Neural cell (in vitro differentiated cells): Measurements from ENCODE around the gene ERCC5. TPM values are rescaled to one million over a fixed set of nuclear protein-coding genes. Genes with fewer than 3 reads are reported as not detected.

Experiments
- H2AFZ ChIP-seq: fragments of 200-600, 300-800 bp; sonication (generic), shearing (Covaris generic); 2 replicates; pipeline ENCODE4 v1.6.0; 2014; ENCODE audit warnings: low read depth, mild to moderate bottlenecking, antibody characterized with exemption, low read length, moderate library complexity
- H3F3A ChIP-seq: fragments of 200-600 bp; shearing (Covaris generic); 2 replicates; pipeline ENCODE4 v1.6.1; 2016; ENCODE audit warnings: mild to moderate bottlenecking, moderate library complexity, mixed read lengths, antibody characterized with exemption, low read length; ENCODE audit not compliant: insufficient read depth, poor library complexity, severe bottlenecking
- H3K27ac ChIP-seq: fragments of 200-600, 300-800 bp; sonication (generic), shearing (Covaris generic); 2 replicates; pipeline ENCODE4 v1.5.1; 2014; ENCODE audit warnings: mild to moderate bottlenecking, low read length, moderate library complexity
- H3K27me3 ChIP-seq: fragments of 300-800, 200-600 bp; sonication (generic), shearing (Covaris generic); 2 replicates; pipeline ENCODE4 v1.6.0; 2014; ENCODE audit warnings: mild to moderate bottlenecking, low read depth, low read length, moderate library complexity; ENCODE audit not compliant: insufficient read depth
- H3K36me3 ChIP-seq: fragments of 300-800, 200-600 bp; sonication (generic), shearing (Covaris generic); 2 replicates; pipeline ENCODE4 v1.5.1; 2014; ENCODE audit warnings: mild to moderate bottlenecking, antibody characterized with exemption, low read length, moderate library complexity; ENCODE audit not compliant: insufficient read depth
- H3K4me2 ChIP-seq: fragments of 300-800, 200-600 bp; sonication (generic), shearing (Covaris generic); 2 replicates; pipeline ENCODE4 v1.6.0; 2014; ENCODE audit warnings: mild to moderate bottlenecking, low read length
- H3K4me3 ChIP-seq: fragments of 300-800, 200-600 bp; sonication (generic), shearing (Covaris generic); 2 replicates; pipeline ENCODE4 v1.5.1; 2014; ENCODE audit warnings: mild to moderate bottlenecking, low read length, moderate library complexity
- H3K79me2 ChIP-seq: fragments of 200-600 bp; shearing (Covaris generic); replicated peaks from 2 replicates; pipeline ENCODE4 v1.6.0; 2014; ENCODE audit warnings: mild to moderate bottlenecking, low read length, moderate library complexity; ENCODE audit not compliant: insufficient read depth
- H3K9ac ChIP-seq: fragments of 300-800, 200-600 bp; sonication (generic), shearing (Covaris generic); 2 replicates; pipeline ENCODE4 v1.6.1; 2016; ENCODE audit warnings: mild to moderate bottlenecking, low read length, mixed read lengths
- H3K9me2 ChIP-seq: fragments of 200-600 bp; shearing (Covaris generic); 2 replicates; pipeline ENCODE4 v1.6.1; 2016; ENCODE audit warnings: mild to moderate bottlenecking, low read length, mixed read lengths; ENCODE audit not compliant: insufficient read depth
- H3K9me3 ChIP-seq: fragments of 200-600, 300-800 bp; sonication (generic), shearing (Covaris generic); 2 replicates; pipeline ENCODE4 v1.6.1; 2016; ENCODE audit warnings: mild to moderate bottlenecking, mixed run types, low read length, moderate library complexity, mixed read lengths
- H4K20me1 ChIP-seq: fragments of 200-600 bp; shearing (Covaris generic); 2 replicates; pipeline ENCODE4 v1.6.1; 2016; ENCODE audit warnings: mild to moderate bottlenecking, mixed run types; ENCODE audit not compliant: insufficient read depth
- CTCF ChIP-seq: fragments of 450-650 bp; IDR thresholded peaks from 2 replicates; pipeline ENCODE4 v1.5.1; 2014; ENCODE audit warnings: antibody characterized with exemption, mild to moderate bottlenecking, moderate library complexity; ENCODE audit not compliant: poor library complexity, severe bottlenecking
- EP300 ChIP-seq: fragments of 450-650 bp; conservative IDR thresholded peaks from 2 replicates; pipeline ENCODE4 v1.6.1; 2014; ENCODE audit warnings: antibody characterized with exemption, mild to moderate bottlenecking, moderate library complexity; ENCODE audit not compliant: poor library complexity, severe bottlenecking
- EZH2 ChIP-seq: fragments of 200-600, 300-800 bp; shearing (Covaris generic), sonication (generic); IDR thresholded peaks from 2 replicates; pipeline ENCODE4 v1.6.1; 2014; ENCODE audit warnings: antibody characterized with exemption, low read length, borderline replicate concordance, mild to moderate bottlenecking; ENCODE audit not compliant: insufficient read depth, poor library complexity, severe bottlenecking
- MXI1 ChIP-seq: fragments of 450-650 bp; conservative IDR thresholded peaks from 2 replicates; pipeline ENCODE4 v1.6.1; 2014; ENCODE audit warnings: antibody characterized with exemption, mild to moderate bottlenecking; ENCODE audit not compliant: poor library complexity, severe bottlenecking
- POLR2AphosphoS5 ChIP-seq: IDR thresholded peaks from 2 replicates; pipeline ENCODE4 v1.6.1; 2012
- RAD21 ChIP-seq: fragments of 450-650 bp; conservative IDR thresholded peaks from 2 replicates; pipeline ENCODE4 v1.6.1; 2014; ENCODE audit warnings: antibody characterized with exemption, mild to moderate bottlenecking, moderate library complexity
- REST ChIP-seq: IDR thresholded peaks from 2 replicates; pipeline ENCODE4 v1.6.1; 2012; ENCODE audit warnings: borderline replicate concordance
- SMC3 ChIP-seq: fragments of 450-650 bp; conservative IDR thresholded peaks from 2 replicates; pipeline ENCODE4 v1.6.1; 2014; ENCODE audit warnings: antibody characterized with exemption, mild to moderate bottlenecking, moderate library complexity; ENCODE audit not compliant: poor library complexity
- TAF1 ChIP-seq: IDR thresholded peaks from 2 replicates; pipeline ENCODE4 v1.6.1; 2012; ENCODE audit warnings: low read depth
- polyA plus RNA-seq: library from polyadenylated mRNA; depleted of rRNA; stranded (reverse); fragments of >200 nt; gene quantifications from 2 replicates; pipeline ENCODE4 v1.2.3, GENCODE V29; 2014

The ERCC5 gene
- polyA plus RNA-seq, 1 donor from 2014 or later = 67.5 TPM

- no peaks in the 10 kb centered on the region for H3K79me2 ChIP-seq
- H3K9ac ChIP-seq = no peak overlapping the region
- no peak overlapping the region for H3K4me3 ChIP-seq
- no peaks in the 10 kb centered on the region for H3K9me3 ChIP-seq
- no peaks in the 10 kb centered on the region for H3K27me3 ChIP-seq
- no peaks in the 10 kb centered on the region for H3F3A ChIP-seq
- no peak overlapping the region for H3K27ac ChIP-seq
- H4K20me1 ChIP-seq = no peaks in the 10 kb centered on the region
- no peak overlapping the region for H3K4me2 ChIP-seq
- TF ChIP-seq CTCF (no peak), REST (no peak), EZH2 (no peak), RAD21 (no peak), EP300 (no peak), TAF1 (no peak), POLR2AphosphoS5 (no peak), SMC3 (no peak), MXI1 (no peak)
- H3K36me3 ChIP-seq = no peaks in the 10 kb centered on the region
- no peak overlapping the region for H2AFZ ChIP-seq
- H3K9me2 ChIP-seq = no peaks in the 10 kb centered on the region
Measured at GRCh38 chr13:102838273-102838672, 7.6 kb upstream of the ERCC5 start.

- H3K9me3 ChIP-seq = no peaks in the 10 kb centered on the region
- no peaks in the 10 kb centered on the region for H3K36me3 ChIP-seq
- no peak overlapping the region for H2AFZ ChIP-seq
- TF ChIP-seq SMC3 = no peak
- TF ChIP-seq POLR2AphosphoS5 = no peak
- TF ChIP-seq CTCF = no peak
- no peak for TF ChIP-seq EZH2
- no peak for TF ChIP-seq EP300
- TF ChIP-seq TAF1 = no peak
- no peak for TF ChIP-seq REST
- TF ChIP-seq RAD21 = no peak
- TF ChIP-seq MXI1 = no peak
- no peak overlapping the region for H3K27ac ChIP-seq
- H3K4me3 ChIP-seq = no peak overlapping the region
- no peaks in the 10 kb centered on the region for H4K20me1 ChIP-seq
- H3K4me2 ChIP-seq = no peak overlapping the region
- H3F3A ChIP-seq = no peaks in the 10 kb centered on the region
- H3K79me2 ChIP-seq = no peaks in the 10 kb centered on the region
- no peaks in the 10 kb centered on the region for H3K27me3 ChIP-seq
- no peak overlapping the region for H3K9ac ChIP-seq
- no peaks in the 10 kb centered on the region for H3K9me2 ChIP-seq
Measured at GRCh38 chr13:102838982-102839381, 6.8 kb upstream of the ERCC5 start.
